Measurements from ENCODE around the gene PLXDC2. TPM values are rescaled to one million over a fixed set of nuclear protein-coding genes. Genes with fewer than 3 reads are reported as not detected.

Gene PLXDC2
- total RNA-seq, 3 donors from 2014 or later (not counting 1 experiment from before 2014, with no cell fraction given), result 16.9 to 22.9 (median 21.6) TPM

DNA sequence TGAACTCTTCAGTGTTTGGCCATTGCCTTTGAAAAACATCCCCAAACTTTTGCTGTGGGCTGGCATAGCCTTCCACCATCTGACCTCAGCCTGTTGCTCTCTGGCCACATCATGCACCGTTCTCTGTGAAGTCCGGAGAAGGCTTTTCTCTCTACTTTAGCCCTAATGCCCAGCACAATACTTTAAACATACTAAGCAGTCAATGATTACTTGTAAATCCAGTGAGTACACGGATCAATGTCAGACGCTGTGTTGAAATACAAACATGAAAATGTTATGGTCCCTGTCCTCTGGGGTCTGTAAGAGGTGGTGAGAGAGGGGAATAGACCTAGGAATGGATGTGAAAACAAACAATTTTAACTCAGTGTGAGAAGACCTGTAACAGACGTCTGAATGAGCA, 297.9 kb downstream of the PLXDC2 start:
- Histone ChIP-seq H3K36me3 (ENCODE audit: control insufficient read depth, insufficient read depth, low read length) (no peaks in the 10 kb centered on the region), H3K4me3 (ENCODE audit: low read length) (no peak overlapping the region), H3K4me1 (ENCODE audit: control insufficient read depth, insufficient read depth, low read length) (no peaks in the 10 kb centered on the region), H3K27ac (ENCODE audit: low read length) (no peak overlapping the region), H3K27me3 (ENCODE audit: control insufficient read depth, insufficient read depth, low read length) (no peaks in the 10 kb centered on the region), H3K9me3 (ENCODE audit: control insufficient read depth, insufficient read depth, low read length) (no peaks in the 10 kb centered on the region)
- H3K4me3 Mint-ChIP-seq, result no peak overlapping the region
- H3K4me1 Mint-ChIP-seq, result peaks cover 4% of the 10 kb centered on the region in 2 donors
- H3K36me3 Mint-ChIP-seq, result no peaks in the 10 kb centered on the region
- intact Hi-C loops (cut with micrococcal nuclease), result no loop called here
- no peaks in the 10 kb centered on the region for H3K27me3 Mint-ChIP-seq (ENCODE audit: low read depth in 2 of 2)
- DNase-seq (no peak), ATAC-seq (no peak)
- no peak overlapping the region for H3K27ac Mint-ChIP-seq
- H3K9me3 Mint-ChIP-seq, result peaks cover 0 to 2% of the 10 kb centered on the region in 2 donors
- TF ChIP-seq, protein P1, sequence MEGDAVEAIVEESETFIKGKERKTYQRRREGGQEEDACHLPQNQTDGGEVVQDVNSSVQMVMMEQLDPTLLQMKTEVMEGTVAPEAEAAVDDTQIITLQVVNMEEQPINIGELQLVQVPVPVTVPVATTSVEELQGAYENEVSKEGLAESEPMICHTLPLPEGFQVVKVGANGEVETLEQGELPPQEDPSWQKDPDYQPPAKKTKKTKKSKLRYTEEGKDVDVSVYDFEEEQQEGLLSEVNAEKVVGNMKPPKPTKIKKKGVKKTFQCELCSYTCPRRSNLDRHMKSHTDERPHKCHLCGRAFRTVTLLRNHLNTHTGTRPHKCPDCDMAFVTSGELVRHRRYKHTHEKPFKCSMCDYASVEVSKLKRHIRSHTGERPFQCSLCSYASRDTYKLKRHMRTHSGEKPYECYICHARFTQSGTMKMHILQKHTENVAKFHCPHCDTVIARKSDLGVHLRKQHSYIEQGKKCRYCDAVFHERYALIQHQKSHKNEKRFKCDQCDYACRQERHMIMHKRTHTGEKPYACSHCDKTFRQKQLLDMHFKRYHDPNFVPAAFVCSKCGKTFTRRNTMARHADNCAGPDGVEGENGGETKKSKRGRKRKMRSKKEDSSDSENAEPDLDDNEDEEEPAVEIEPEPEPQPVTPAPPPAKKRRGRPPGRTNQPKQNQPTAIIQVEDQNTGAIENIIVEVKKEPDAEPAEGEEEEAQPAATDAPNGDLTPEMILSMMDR (IDR thresholded peaks at IDR 0.05), result no peak
- WGBS (ENCODE audit: insufficient coverage), result 83% methylated on average over 5 of the region's 5 CpGs

DNA sequence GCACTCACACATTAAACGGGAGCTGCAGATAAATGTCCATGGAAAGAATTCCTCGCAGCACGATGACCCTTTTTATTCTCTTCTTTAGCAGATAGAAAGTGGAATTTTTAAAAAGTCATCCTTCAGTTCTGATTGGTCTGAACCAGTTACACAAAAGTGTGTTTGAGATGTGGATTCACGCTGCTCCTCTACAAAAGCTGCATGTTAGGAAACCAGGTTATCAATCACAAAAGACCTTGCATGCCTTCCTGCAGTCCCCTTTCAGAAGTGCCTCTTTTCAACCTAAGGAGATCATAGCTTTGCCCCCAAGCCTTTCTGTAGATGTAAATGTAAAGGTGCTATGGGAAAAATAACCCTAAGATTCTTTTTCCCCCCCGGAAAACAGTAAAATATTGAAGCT, 299.7 kb downstream of the PLXDC2 start:
- Mint-ChIP-seq H3K36me3 (no peaks in the 10 kb centered on the region), H3K4me1 (peaks cover 4 to 8% of the 10 kb centered on the region in 2 donors), H3K4me3 (no peak overlapping the region), H3K27me3 (ENCODE audit: low read depth in 2 of 2) (no peaks in the 10 kb centered on the region), H3K27ac (no peak overlapping the region), H3K9me3 (peaks cover 0 to 2% of the 10 kb centered on the region in 2 donors)
- intact Hi-C loops (cut with micrococcal nuclease), result no loop called here
- Histone ChIP-seq H3K27me3 (ENCODE audit: control insufficient read depth, insufficient read depth, low read length) (no peaks in the 10 kb centered on the region), H3K9me3 (ENCODE audit: control insufficient read depth, insufficient read depth, low read length) (no peaks in the 10 kb centered on the region), H3K27ac (ENCODE audit: low read length) (no peak overlapping the region), H3K4me3 (ENCODE audit: low read length) (no peak overlapping the region), H3K36me3 (ENCODE audit: control insufficient read depth, insufficient read depth, low read length) (no peaks in the 10 kb centered on the region), H3K4me1 (ENCODE audit: control insufficient read depth, insufficient read depth, low read length) (no peaks in the 10 kb centered on the region)
- TF ChIP-seq, protein P1 (IDR thresholded peaks at IDR 0.05), result no peak
- DNase-seq, result no peak
- ATAC-seq, result no peak
- 84% methylated on average over 4 of the region's 5 CpGs for WGBS (ENCODE audit: insufficient coverage)

DNA sequence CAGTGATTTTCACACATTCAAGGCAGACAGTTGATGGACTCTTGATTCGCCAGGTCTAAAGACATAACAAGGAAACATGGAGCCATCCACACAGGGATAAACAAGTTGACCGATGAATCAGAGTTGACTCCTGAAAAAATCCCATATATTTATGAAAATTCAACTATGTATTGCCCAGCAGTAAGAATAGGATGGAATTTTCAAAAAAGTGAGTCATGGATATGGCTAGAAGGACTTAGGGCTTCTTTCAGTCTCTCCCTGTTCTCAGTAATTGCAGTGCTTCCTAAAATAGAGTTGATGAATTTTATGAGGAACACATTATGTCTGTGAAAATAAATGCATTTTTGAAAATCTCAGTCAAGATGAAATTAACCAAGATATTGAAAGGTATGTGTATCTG, 301.2 kb downstream of the PLXDC2 start:
- H3K36me3 ChIP-seq (ENCODE audit: control insufficient read depth, insufficient read depth, low read length), result no peaks in the 10 kb centered on the region
- intact Hi-C loops (cut with micrococcal nuclease), result no loop called here
- no peaks in the 10 kb centered on the region for H3K4me1 ChIP-seq (ENCODE audit: control insufficient read depth, insufficient read depth, low read length)
- ATAC-seq, result no peak
- no peaks in the 10 kb centered on the region for H3K9me3 ChIP-seq (ENCODE audit: control insufficient read depth, insufficient read depth, low read length)
- no peak for DNase-seq
- H3K27me3 Mint-ChIP-seq (ENCODE audit: low read depth in 2 of 2), result no peaks in the 10 kb centered on the region
- no peak overlapping the region for H3K27ac Mint-ChIP-seq
- no peak overlapping the region for H3K4me3 Mint-ChIP-seq
- no peak overlapping the region for H3K4me3 ChIP-seq (ENCODE audit: low read length)
- TF ChIP-seq, protein P1 (IDR thresholded peaks at IDR 0.05), result no peak
- no peaks in the 10 kb centered on the region for H3K27me3 ChIP-seq (ENCODE audit: control insufficient read depth, insufficient read depth, low read length)
- peaks cover 4 to 9% of the 10 kb centered on the region in 2 donors for H3K4me1 Mint-ChIP-seq
- peaks cover 0 to 2% of the 10 kb centered on the region in 2 donors for H3K9me3 Mint-ChIP-seq
- H3K36me3 Mint-ChIP-seq, result no peaks in the 10 kb centered on the region
- 96% methylated on average over 2 of the region's 2 CpGs for WGBS (ENCODE audit: insufficient coverage)
- no peak overlapping the region for H3K27ac ChIP-seq (ENCODE audit: low read length)

DNA sequence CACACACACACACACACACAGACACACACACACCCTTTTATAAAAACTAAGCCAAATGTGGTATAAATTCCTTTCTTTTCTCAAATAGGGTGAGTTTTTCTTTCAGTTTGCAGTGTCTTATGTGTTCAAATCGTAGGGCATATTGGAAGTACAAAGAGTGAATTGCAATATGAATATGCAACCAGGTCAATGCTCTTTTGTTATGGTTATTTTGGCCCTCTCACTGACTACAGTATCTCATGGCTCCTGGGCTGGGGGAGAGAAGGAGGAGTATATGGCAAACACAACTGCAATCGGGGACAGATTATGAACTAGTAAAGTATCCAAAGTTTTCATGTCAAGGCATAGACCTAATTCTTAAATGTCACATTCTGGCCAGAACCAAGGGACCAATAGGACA, 301.9 kb downstream of the PLXDC2 start:
- H3K27me3 Mint-ChIP-seq (ENCODE audit: low read depth in 2 of 2), result no peaks in the 10 kb centered on the region
- no peak overlapping the region for H3K27ac Mint-ChIP-seq
- Histone ChIP-seq H3K27ac (ENCODE audit: low read length) (no peak overlapping the region), H3K9me3 (ENCODE audit: control insufficient read depth, insufficient read depth, low read length) (no peaks in the 10 kb centered on the region), H3K36me3 (ENCODE audit: control insufficient read depth, insufficient read depth, low read length) (no peaks in the 10 kb centered on the region), H3K4me3 (ENCODE audit: low read length) (no peak overlapping the region), H3K27me3 (ENCODE audit: control insufficient read depth, insufficient read depth, low read length) (no peaks in the 10 kb centered on the region), H3K4me1 (ENCODE audit: control insufficient read depth, insufficient read depth, low read length) (no peaks in the 10 kb centered on the region)
- H3K4me1 Mint-ChIP-seq, result peaks cover 4 to 9% of the 10 kb centered on the region in 2 donors
- TF ChIP-seq, protein P1 (IDR thresholded peaks at IDR 0.05), result no peak
- DNase-seq (no peak), ATAC-seq (no peak)
- WGBS (ENCODE audit: insufficient coverage), result 82% methylated on average over 2 of the region's 2 CpGs
- peaks cover 0 to 2% of the 10 kb centered on the region in 2 donors for H3K9me3 Mint-ChIP-seq
- H3K36me3 Mint-ChIP-seq, result no peaks in the 10 kb centered on the region
- no peak overlapping the region for H3K4me3 Mint-ChIP-seq
- intact Hi-C loops (cut with micrococcal nuclease), result no loop called here

Measured in natural killer cell (primary cell).